Activated T-cell treated with anti-CD3 and anti-CD28 coated beads, Interleukin-2, amount 50 U/mL, for 4 hours (primary cell): Measurements from ENCODE around the gene MME. TPM values are rescaled to one million over a fixed set of nuclear protein-coding genes. Genes with fewer than 3 reads are reported as not detected.
"Not testable (repeated sequence)": the region's sequence is repeated elsewhere in the genome, so short reads cannot be mapped to it uniquely, and the experiment has no call there.

Experiments
- ATAC-seq, 2 donors: fragments of 200-7000 bp; cut with Tn5 transposase; one replicate each; pipeline ENCODE4 v1.10.0; 2021
- DNase-seq: peaks from one replicate; pipeline ENCODE4 v3.0.0-alpha.2; 2020
- H3K27me3 Mint-ChIP-seq: one replicate; pipeline ENCODE4 v1.8.0; 2021; ENCODE audit warnings: low read depth, mixed read lengths
- H3K36me3 Mint-ChIP-seq: one replicate; pipeline ENCODE4 v1.8.0; 2022; ENCODE audit warnings: mixed read lengths; ENCODE audit not compliant: insufficient read depth
- H3K4me1 Mint-ChIP-seq: one replicate; pipeline ENCODE4 v1.8.0; 2021; ENCODE audit warnings: low read depth, mixed read lengths
- H3K4me3 Mint-ChIP-seq: one replicate; pipeline ENCODE4 v1.8.0; 2021; ENCODE audit warnings: mild to moderate bottlenecking, moderate library complexity, mixed read lengths
- H3K9me3 Mint-ChIP-seq: one replicate; pipeline ENCODE4 v1.8.0; 2021; ENCODE audit warnings: mixed read lengths
- total RNA-seq, 3 donors: library from RNA; stranded (reverse); gene quantifications; one replicate each; pipeline ENCODE4 v1.2.1, GENCODE V29; 2021

The MME gene
- total RNA-seq, 3 donors from 2014 or later = 0.11 TPM; not detected in 2

DNA sequence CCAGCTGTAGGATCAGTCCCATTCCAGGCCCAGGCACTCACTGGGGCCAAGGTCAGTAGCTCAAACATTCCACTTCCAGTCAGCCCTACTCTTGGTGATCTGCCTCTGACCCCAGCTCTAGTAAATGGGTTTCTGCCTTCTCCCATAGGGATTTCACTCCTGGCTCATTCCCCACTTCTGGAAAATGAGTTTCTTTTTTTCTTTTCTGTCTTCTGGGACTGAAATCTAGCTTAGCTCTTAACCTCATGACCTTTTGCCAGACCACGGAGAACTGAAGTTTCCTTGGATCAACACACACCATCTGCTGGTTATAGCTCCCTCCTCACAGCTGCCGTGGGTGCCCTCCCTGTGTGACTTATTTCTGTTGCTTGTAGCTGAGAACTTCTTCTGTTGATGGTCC, 21.3 kb downstream of the MME start:
- ATAC-seq (no peak), DNase-seq (no peak)
- Mint-ChIP-seq H3K4me3 (no peak overlapping the region), H3K27me3 (no peaks in the 10 kb centered on the region), H3K36me3 (no peaks in the 10 kb centered on the region), H3K4me1 (no peaks in the 10 kb centered on the region), H3K9me3 (peaks cover 8% of the 10 kb centered on the region)

DNA sequence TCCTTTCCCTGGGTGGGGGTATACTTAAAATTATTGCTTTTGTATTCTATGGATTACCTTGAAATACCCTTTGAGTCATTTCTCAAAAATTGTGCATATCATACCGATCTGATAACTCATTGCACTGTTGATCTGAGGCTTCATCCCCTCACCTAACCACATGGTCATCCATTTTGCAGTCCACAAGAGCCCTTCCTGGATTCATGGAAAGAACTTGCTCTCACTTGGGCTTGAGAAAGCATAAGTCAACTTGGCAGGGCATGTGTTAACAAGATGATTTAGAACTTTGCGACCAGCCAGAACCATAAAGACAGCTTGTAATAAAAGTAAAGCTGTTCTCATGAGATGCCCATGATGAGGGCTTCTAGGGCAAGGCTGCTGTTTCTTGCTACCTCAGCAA, 22.2 kb downstream of the MME start:
- ATAC-seq (no peak), DNase-seq (no peak)
- Mint-ChIP-seq H3K4me1 (no peaks in the 10 kb centered on the region), H3K36me3 (no peaks in the 10 kb centered on the region), H3K9me3 (peaks cover 8% of the 10 kb centered on the region), H3K4me3 (no peak overlapping the region), H3K27me3 (no peaks in the 10 kb centered on the region)

DNA sequence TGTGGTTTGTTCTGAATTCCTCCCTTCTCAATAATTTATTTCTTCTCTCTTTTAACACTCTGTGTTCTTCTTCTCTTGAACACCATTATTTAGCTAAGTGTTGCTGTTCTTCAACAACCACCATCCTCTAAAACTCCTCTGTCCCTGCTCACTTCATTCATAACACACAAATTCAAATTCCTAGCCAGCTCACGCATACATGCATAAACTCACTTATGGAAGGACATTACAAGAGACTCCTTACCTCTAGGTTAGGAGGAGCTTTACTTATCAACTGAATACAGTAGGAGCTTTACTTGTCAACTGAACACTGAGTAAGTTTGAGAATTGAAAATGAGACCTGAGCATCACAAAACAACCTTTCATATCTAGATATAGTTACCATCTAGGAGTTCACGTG, 23.6 kb downstream of the MME start:
- no peak for ATAC-seq
- Mint-ChIP-seq H3K36me3 (no peaks in the 10 kb centered on the region), H3K9me3 (peaks cover under 1% of the 10 kb centered on the region), H3K27me3 (no peaks in the 10 kb centered on the region), H3K4me3 (no peak overlapping the region), H3K4me1 (no peaks in the 10 kb centered on the region)
- DNase-seq = no peak

DNA sequence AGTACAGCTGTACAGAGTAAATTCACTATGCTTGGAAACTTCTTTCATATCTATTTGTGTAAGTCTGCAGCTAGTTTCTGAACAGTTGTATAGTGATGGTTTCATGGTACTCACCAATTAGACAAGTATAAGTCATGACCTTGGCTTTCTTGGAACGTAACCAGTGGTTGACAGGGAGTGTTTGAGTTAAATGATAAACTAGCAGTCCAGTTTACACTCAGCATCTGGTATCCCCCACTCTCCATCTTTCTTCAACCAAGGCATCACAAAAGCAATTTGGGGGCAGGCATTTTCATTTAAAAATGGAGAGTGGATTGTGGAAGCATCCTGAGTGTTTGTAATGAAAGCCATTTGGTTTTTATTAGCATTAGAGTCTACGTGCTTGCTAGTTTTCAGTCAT, 26.0 kb downstream of the MME start:
- Mint-ChIP-seq H3K4me3 (no peak overlapping the region), H3K27me3 (no peaks in the 10 kb centered on the region), H3K4me1 (no peaks in the 10 kb centered on the region), H3K9me3 (no peaks in the 10 kb centered on the region), H3K36me3 (no peaks in the 10 kb centered on the region)
- DNase-seq (no peak), ATAC-seq (no peak)

DNA sequence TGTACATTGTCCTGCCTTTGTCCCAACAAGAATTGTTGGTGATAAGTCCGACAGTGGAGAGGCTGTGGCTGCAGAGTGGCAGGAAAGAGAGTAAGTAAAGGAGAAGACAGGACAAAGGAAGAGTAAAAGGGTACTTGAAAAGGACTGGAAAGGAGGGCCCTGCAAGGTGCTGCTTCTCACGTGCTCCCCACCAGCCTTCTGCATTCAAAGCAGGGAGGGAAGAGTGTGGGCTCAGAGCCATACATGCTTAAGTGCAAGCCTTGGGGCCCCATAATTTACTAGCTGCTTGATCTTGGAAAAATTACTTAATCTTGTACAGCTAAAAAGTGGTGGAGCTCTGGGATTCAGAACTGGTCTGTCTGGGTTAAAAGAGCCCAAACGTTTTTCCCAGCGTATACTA, 29.9 kb downstream of the MME start:
- DNase-seq (no peak), ATAC-seq (no peak)
- Mint-ChIP-seq H3K27me3 (no peaks in the 10 kb centered on the region), H3K4me1 (no peaks in the 10 kb centered on the region), H3K4me3 (no peak overlapping the region), H3K9me3 (no peaks in the 10 kb centered on the region), H3K36me3 (no peaks in the 10 kb centered on the region)

DNA sequence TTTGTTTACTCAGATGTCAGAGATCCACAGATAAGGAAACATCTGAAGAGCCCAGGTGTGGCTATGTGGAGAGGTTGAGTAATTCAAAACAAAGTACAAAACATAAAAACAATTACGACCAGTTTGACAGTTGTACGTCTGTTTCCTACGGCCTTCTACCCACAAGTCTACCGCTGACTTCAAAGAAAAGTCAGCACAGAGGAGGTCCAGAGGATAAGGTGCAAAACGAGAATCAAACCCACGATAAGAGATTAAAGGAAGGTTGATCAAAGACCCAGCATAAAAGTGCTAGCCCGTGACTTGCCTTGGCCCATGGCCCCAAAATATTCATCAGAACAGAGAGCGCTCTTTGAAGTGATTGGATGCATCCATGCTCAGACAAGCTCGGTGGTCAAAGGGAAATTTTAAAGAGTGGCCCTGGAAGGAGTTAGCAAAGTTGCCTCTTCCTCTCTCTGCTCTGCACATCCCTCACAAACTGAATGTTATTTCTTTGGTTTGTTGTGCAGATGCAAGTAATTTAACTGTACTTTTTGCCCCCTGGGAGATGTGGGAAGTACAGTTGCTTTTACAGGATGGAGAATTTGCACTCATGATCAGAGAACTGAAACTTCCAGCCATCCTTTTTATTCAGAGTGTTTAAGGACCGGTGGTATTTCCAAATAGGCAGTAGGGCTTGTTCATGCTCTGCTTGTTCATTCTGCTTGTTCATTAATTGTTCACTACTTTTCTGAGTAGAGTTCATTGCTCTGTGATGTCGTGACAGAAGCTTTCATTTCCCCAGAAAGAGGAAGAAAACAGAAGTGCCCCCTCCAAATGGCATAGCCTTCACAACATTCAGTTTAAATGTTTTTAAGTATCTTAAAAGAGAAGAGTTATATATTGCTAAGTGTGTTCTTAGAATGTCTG, 31.1 kb downstream of the MME start:
- no peaks in the 10 kb centered on the region for H3K9me3 Mint-ChIP-seq
- H3K4me1 Mint-ChIP-seq = no peaks in the 10 kb centered on the region
- ATAC-seq = no peak
- no peak overlapping the region for H3K4me3 Mint-ChIP-seq
- no peaks in the 10 kb centered on the region for H3K27me3 Mint-ChIP-seq
- DNase-seq = no peak
- H3K36me3 Mint-ChIP-seq = no peaks in the 10 kb centered on the region

DNA sequence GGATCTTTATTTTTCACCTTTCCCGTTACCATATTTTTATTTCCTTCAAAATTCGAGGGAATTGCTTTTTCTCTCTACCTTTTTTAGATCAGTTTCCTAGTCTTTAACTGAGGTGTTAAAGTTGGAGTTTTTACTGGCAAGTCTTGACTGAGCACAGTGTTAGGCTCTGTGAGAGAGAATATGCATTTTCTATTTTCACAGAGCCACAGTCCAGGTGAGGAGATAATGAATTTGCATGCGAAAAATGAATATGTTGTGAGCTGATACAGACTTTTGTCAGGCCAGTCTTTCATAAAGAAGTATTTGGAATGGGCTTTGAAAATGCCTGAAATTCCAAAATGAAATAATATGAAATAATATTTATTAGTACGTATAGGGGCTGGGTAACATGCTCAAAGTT, 31.9 kb downstream of the MME start:
- Mint-ChIP-seq H3K36me3 (no peaks in the 10 kb centered on the region), H3K4me1 (no peaks in the 10 kb centered on the region), H3K9me3 (no peaks in the 10 kb centered on the region), H3K4me3 (no peak overlapping the region), H3K27me3 (no peaks in the 10 kb centered on the region)
- DNase-seq = no peak
- no peak for ATAC-seq

DNA sequence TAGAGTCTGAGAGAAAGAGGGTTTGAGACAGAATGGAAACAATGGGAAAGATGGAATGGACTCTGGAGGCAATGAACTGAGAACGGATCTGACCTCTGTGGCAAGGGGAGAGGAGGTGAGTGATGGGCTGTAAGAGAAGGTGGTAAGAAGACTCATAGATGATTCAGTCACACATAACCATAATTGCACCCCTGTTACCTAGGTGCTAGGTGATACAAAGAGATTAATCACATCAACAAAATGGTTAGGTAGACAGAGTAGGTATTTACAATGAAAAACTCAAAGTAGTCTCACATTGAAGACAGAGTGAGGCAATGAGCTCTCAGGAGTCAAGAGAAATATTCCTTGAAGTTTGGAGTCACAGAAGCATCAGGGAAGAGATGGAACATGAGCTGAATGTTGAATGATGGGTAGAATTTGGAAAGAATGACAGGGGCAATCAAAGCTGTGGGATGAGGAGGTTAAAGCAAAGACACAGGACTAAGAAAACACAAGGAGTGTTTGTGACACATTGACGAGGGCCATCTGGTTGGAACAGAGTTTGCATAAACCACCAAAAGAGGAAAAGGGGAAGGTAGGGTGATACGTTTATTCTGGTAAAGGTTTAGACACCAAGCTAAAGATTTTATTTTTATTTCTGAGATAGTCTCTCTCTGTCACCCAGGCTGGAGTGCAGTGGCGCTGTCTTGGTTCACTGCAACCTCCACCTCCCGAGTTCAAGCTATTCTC, 32.7 kb downstream of the MME start:
- no peaks in the 10 kb centered on the region for H3K9me3 Mint-ChIP-seq
- H3K27me3 Mint-ChIP-seq = no peaks in the 10 kb centered on the region

DNA sequence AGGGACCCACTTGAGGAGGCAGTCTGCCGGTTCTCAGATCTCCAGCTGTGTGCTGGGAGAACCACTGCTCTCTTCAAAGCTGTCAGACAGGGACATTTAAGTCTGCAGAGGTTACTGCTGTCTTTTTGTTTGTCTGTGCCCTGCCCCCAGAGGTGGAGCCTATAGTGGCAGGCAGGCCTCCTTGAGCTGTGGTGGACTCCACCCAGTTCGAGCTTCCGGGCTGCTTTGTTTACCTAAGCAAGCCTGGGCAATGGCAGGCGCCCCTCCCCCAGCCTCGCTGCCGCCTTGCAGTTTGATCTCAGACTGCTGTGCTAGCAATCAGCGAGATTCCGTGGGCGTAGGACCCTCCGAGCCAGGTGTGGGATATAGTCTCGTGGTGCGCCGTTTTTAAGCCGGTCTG, 44.6 kb downstream of the MME start:
- ATAC-seq, H3K9me3 Mint-ChIP-seq, DNase-seq, H3K4me1 Mint-ChIP-seq, H3K27me3 Mint-ChIP-seq, H3K36me3 Mint-ChIP-seq, H3K4me3 Mint-ChIP-seq: not testable (repeated sequence)

More for the DNA sequence above, 32.7 kb downstream of the MME start:
- no peaks in the 10 kb centered on the region for H3K36me3 Mint-ChIP-seq
- ATAC-seq (no peak), DNase-seq (no peak)
- H3K4me3 Mint-ChIP-seq = no peak overlapping the region
- no peaks in the 10 kb centered on the region for H3K4me1 Mint-ChIP-seq

DNA sequence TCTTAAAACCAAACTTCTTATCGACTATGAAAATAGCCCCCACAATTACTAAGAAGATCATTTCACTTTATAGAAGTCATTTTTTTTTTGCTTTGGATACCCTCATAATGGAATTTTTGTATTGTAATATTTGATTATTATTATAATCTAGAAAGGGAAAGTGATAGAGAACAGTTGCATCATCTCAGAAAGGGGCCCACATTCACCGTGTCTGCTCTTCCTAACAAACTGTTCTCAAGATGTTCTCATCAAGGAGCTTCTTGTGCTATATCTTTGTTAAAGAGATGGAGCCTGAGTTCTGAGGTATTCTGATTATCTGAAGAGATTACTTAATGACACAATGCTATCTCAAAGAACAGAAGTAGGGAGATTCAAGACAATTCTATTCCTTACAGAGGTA, 49.3 kb downstream of the MME start:
- H3K4me3 Mint-ChIP-seq = no peak overlapping the region
- H3K36me3 Mint-ChIP-seq = no peaks in the 10 kb centered on the region
- no peaks in the 10 kb centered on the region for H3K27me3 Mint-ChIP-seq
- H3K4me1 Mint-ChIP-seq = no peaks in the 10 kb centered on the region
- ATAC-seq = no peak
- no peak for DNase-seq
- H3K9me3 Mint-ChIP-seq = peaks cover 3% of the 10 kb centered on the region

DNA sequence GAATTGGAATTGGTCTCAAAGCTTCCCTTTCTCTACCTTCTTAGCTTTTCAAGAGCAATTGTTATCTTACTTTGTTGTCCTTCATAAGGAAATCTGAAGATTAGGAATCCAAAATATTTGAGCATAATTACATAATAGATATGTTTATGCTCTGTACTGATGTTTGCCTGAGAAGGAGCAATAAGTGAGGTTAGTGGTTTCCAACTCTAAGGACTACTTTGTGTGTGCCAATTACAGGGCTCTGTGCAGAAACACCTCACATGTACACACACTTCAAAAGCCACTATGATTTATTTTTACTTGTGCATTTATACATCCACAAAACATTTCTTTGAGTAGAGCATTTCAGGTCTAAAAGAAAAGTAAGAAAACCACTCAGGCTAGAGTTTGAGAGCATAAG, 49.9 kb downstream of the MME start:
- H3K4me3 Mint-ChIP-seq = no peak overlapping the region
- H3K4me1 Mint-ChIP-seq = no peaks in the 10 kb centered on the region
- H3K36me3 Mint-ChIP-seq = no peaks in the 10 kb centered on the region
- H3K9me3 Mint-ChIP-seq = peaks cover 3% of the 10 kb centered on the region
- DNase-seq (no peak), ATAC-seq (no peak)
- no peaks in the 10 kb centered on the region for H3K27me3 Mint-ChIP-seq

DNA sequence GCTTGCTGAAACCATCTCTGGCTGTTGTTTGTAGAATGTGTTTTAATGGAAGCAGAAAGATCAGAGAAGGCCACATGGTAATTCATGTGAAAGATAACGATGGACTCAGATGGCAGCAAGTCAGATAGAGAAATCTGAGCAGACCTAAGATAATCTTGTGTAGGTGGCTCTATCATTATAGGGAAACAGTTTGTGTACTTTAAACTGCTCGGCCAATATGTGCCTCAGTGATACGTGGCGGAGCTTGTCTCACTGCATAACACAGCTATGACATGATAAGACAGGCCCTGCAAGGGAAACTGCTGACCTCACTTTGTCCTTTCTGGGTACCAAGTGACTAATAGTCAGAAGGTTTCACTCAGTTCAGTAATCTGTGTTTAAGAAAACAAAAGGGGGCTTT, 51.0 kb downstream of the MME start:
- no peak overlapping the region for H3K4me3 Mint-ChIP-seq
- peaks cover 8% of the 10 kb centered on the region for H3K9me3 Mint-ChIP-seq
- DNase-seq (no peak), ATAC-seq (no peak)
- H3K4me1 Mint-ChIP-seq = no peaks in the 10 kb centered on the region
- H3K36me3 Mint-ChIP-seq = no peaks in the 10 kb centered on the region
- no peaks in the 10 kb centered on the region for H3K27me3 Mint-ChIP-seq

DNA sequence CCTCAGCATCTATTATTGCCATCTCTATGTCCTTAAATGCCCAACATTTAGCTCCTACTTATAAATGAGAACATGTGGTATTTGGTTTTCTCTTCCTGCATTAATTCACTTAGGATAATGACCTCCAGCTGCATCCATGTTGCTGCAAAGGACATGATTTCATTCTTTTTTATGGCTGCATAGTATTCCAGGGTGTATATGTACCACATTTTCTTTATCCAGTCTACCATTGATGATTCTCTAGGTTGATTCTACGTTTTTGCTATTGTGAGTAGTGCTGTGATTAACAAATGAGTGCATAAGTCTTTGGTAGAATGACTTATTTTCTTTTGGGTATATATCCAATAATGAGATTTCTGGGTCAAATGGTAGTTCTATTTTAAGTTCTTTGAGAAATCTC, 54.2 kb downstream of the MME start:
- not testable (repeated sequence) for DNase-seq, H3K9me3 Mint-ChIP-seq, H3K4me3 Mint-ChIP-seq, H3K4me1 Mint-ChIP-seq, ATAC-seq, H3K27me3 Mint-ChIP-seq, H3K36me3 Mint-ChIP-seq

DNA sequence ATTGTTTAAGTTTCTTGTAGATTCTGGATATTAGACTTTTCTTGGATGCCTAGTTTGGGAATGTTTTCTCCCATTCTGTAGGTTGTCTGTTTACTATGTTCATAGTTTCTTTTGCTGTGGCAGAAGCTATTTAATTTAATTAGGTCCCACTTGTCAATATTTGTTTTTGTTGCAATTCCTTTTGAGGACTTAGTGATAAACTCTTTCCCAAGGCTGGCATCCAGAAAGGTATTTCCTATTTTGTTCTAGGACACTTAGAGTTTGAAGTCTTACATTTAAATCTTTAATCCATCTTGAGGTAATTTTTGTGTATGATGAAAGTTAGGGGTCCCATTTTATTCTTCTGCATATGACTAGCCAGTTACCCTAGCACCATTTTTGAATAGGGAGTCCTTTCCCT, 54.9 kb downstream of the MME start:
- H3K27me3 Mint-ChIP-seq = no peaks in the 10 kb centered on the region
- DNase-seq (no peak), ATAC-seq (no peak)
- peaks cover 9% of the 10 kb centered on the region for H3K9me3 Mint-ChIP-seq
- no peaks in the 10 kb centered on the region for H3K36me3 Mint-ChIP-seq
- H3K4me1 Mint-ChIP-seq = no peaks in the 10 kb centered on the region
- H3K4me3 Mint-ChIP-seq = no peak overlapping the region

DNA sequence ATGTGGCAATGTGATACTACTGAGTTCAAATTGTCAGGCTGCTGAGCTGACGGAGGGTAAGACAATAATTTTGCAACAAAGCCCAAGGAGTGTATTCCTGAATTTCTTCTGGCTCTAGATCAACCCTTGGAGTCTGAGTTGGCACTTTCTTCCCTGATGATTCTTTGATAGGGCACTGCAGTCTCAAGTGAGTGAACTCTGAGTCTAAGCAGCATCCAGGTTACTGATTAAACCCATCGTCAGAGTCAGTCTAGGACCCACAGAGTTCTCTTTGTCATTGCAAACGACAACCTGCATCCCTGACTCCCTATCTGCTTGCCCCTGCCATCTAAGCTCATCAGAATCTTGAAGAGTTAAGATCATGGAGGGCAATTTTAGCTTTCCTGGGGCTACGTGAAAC, 58.6 kb downstream of the MME start:
- Mint-ChIP-seq H3K27me3 (no peaks in the 10 kb centered on the region), H3K4me1 (no peaks in the 10 kb centered on the region), H3K9me3 (peaks cover 9% of the 10 kb centered on the region), H3K36me3 (no peaks in the 10 kb centered on the region), H3K4me3 (no peak overlapping the region)
- DNase-seq = no peak
- no peak for ATAC-seq
